ENCODE measurements around the gene CLNK. TPM values are rescaled to one million over a fixed set of nuclear protein-coding genes. Genes with fewer than 3 reads are reported as not detected.

Gene CLNK
- total RNA-seq, 1 donor from 2014 or later: not detected

DNA sequence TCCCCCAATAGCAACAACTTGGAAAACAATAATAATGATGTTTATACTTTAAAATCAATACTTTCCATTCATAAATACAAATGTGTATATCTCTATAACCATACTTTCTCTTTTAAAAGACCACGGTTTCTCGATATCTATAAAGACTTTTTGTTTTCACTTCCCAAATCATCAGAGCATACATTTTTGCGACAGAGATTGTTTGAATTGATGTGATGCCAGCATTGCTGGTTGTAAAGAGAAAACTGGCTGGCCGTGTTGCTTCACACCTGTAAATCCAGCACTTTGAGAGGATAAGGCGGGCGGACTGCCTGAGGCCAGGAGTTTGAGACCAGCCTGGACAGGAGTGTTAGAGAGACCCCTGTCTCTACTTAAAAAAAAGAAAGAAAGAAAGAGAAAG is 149.7 kb downstream of the CLNK start:
- H3K27ac ChIP-seq: no peak overlapping the region
- intact Hi-C loops (cut with DNase I): loop anchor here (5.0 to 10.0 kb wide), 2 partner anchors 80 to 368 kb away; partner anchors contain the start of gene ZNF518B
- no peak for DNase-seq (ENCODE audit: extremely low spot score in 2 of 2)
- no peaks in the 10 kb centered on the region for H3K9me3 ChIP-seq
- H3K36me3 ChIP-seq: no peaks in the 10 kb centered on the region
- no peaks in the 10 kb centered on the region for H3K27me3 ChIP-seq
- TF ChIP-seq POLR2AphosphoS5 (IDR thresholded peaks at IDR 0.05; ENCODE audit: insufficient read depth in 1 of 2, low read depth in 1 of 2) (no peak), POLR2A (IDR thresholded peaks at IDR 0.05) (no peak)
- TF ChIP-seq, protein P1, sequence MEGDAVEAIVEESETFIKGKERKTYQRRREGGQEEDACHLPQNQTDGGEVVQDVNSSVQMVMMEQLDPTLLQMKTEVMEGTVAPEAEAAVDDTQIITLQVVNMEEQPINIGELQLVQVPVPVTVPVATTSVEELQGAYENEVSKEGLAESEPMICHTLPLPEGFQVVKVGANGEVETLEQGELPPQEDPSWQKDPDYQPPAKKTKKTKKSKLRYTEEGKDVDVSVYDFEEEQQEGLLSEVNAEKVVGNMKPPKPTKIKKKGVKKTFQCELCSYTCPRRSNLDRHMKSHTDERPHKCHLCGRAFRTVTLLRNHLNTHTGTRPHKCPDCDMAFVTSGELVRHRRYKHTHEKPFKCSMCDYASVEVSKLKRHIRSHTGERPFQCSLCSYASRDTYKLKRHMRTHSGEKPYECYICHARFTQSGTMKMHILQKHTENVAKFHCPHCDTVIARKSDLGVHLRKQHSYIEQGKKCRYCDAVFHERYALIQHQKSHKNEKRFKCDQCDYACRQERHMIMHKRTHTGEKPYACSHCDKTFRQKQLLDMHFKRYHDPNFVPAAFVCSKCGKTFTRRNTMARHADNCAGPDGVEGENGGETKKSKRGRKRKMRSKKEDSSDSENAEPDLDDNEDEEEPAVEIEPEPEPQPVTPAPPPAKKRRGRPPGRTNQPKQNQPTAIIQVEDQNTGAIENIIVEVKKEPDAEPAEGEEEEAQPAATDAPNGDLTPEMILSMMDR (IDR thresholded peaks at IDR 0.05): no peak
- H3K4me1 ChIP-seq: peaks cover 10% of the 10 kb centered on the region
- no peak overlapping the region for H3K4me3 ChIP-seq

DNA sequence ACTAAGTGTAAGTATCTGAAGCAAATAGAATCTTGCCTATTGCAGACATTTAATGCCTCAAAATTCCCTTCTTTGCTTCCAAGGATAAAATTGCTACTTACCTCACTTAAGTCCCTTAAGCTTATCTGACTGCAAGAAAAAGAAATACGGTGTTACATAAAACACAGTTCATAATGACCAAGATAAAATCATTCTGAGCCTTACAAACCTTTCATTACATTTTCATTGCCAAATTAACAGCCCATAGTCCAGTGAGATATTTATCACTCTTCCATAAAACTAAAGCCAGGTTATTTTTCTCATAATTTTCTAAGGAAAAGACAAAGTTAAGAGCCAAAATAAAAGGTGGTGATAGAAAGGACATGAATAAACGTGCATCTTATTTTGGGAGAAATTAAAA is 152.4 kb downstream of the CLNK start:
- H3K36me3 ChIP-seq: no peaks in the 10 kb centered on the region
- no peak overlapping the region for H3K27ac ChIP-seq
- H3K4me1 ChIP-seq: peaks cover 24% of the 10 kb centered on the region
- intact Hi-C loops (cut with DNase I): loop anchor here (10.0 kb wide), 1 partner anchor 77 kb away; the partner anchor contains the start of gene ZNF518B
- no peaks in the 10 kb centered on the region for H3K27me3 ChIP-seq
- TF ChIP-seq POLR2A (IDR thresholded peaks at IDR 0.05): no peak
- TF ChIP-seq, protein P1 (IDR thresholded peaks at IDR 0.05): no peak
- no peak for TF ChIP-seq POLR2AphosphoS5 (IDR thresholded peaks at IDR 0.05; ENCODE audit: insufficient read depth in 1 of 2, low read depth in 1 of 2)
- H3K4me3 ChIP-seq: no peak overlapping the region
- DNase-seq (ENCODE audit: extremely low spot score in 2 of 2): no peak
- no peaks in the 10 kb centered on the region for H3K9me3 ChIP-seq

DNA sequence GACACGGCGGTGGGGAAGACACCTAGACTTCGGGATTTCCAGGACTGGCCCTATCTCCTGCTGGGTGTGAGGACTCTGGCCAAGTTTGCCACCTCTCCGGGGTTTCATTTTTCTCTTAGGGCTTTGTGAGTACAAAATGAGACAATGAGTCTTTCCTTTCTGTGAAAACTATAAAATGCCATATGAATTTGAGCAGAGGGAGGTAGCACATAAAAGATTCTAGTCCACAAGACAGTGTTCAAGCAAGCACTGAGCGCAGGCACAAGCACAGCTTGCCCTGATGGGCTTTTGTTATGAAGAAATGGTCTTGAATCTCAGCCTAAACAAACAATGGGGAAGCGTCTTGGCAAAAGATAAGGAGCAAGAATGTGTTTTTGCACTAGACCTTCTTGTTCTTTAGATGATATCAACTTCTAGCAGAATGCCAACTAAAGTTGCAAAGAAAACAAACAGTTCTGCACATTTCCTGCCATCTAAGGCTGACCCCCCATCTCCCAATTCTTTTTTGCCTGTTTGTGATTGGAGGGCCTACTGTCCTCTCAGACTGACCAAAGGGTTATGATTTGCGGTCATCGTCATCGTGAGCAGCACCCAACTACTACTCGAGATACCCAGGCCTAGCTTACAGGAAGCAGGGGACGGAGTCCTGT is 154.3 kb downstream of the CLNK start:
- intact Hi-C loops (cut with DNase I): loop anchor here (2.0 to 10.0 kb wide), 2 partner anchors 25 to 75 kb away; partner anchors contain the start of gene ZNF518B
- H3K4me1 ChIP-seq: peaks cover 25% of the 10 kb centered on the region
- DNase-seq (ENCODE audit: extremely low spot score in 2 of 2): no peak
- H3K27ac ChIP-seq: no peak overlapping the region
- H3K4me3 ChIP-seq: no peak overlapping the region
- no peaks in the 10 kb centered on the region for H3K36me3 ChIP-seq
- H3K27me3 ChIP-seq: no peaks in the 10 kb centered on the region
- no peaks in the 10 kb centered on the region for H3K9me3 ChIP-seq
- TF ChIP-seq POLR2AphosphoS5 (IDR thresholded peaks at IDR 0.05; ENCODE audit: insufficient read depth in 1 of 2, low read depth in 1 of 2) (peak in 1 of 2 donors; percentile 46), POLR2A (IDR thresholded peaks at IDR 0.05) (no peak)

DNA sequence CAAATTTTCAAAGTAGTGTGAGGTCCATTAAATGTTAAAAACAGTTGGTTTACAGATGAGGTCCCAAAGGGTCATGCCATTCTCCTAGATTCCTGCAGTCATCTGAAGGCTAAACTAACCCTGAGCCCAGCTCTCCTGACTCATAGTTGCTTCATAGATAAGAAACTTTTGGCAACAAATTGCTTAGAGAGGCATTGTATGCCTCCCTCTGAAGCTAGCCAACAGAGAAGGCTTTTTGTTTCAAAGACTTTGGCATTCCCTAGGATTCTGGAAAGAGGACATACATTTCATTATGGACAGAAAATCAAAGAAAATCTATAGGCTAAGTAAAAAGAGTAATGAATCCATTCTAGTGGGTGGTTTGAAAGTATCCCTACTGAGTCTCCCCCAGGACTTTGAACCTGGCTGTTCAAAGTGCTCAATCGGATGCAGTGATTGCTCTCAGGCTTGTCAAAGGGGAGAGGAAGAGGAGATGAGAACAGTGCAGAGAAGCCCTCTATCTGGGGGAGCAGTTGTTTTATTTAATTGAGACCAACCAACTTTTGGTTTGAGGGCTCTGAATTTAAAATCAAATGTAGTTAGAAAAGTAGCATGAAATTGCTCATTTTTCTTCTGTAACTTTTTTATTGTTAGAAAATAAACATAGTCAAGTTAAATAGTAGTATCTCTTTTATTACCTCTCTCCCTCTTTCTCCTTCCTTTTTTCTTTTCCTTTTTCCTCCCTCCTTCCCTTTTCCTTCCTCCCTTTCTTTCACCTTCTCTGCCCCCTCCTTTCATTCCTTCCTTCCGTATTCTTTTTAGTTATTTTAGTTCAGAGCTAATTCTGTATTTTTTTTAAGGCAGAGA is 155.1 kb downstream of the CLNK start:
- Histone ChIP-seq H3K9me3 (no peaks in the 10 kb centered on the region), H3K36me3 (no peaks in the 10 kb centered on the region), H3K4me3 (no peak overlapping the region), H3K27ac (no peak overlapping the region), H3K4me1 (peaks cover 27% of the 10 kb centered on the region), H3K27me3 (no peaks in the 10 kb centered on the region)
- DNase-seq (ENCODE audit: extremely low spot score in 2 of 2): no peak
- TF ChIP-seq POLR2AphosphoS5 (IDR thresholded peaks at IDR 0.05; ENCODE audit: insufficient read depth in 1 of 2, low read depth in 1 of 2): no peak
- TF ChIP-seq, protein P1 (IDR thresholded peaks at IDR 0.05): no peak
- intact Hi-C loops (cut with DNase I): loop anchor here (2.0 to 10.0 kb wide), 2 partner anchors 25 to 75 kb away; partner anchors contain the start of gene ZNF518B

DNA sequence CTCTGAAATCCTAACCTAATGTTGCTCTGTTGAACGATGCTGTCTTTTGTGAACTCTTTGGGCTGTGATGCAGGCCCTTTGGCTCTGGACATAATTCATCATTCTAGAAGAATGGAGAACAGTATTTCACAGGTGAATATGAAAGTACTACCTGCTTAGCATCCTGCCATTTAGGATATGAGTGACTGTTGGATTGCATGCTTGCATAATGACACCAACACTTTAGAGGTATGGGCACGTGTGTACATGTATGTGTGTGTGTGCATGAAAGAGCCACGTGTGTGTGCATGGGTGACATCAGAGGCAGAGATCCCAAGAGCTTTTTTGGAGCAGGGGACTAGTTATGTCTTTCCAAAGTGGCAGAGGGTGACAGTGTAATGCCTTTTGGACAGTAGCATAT is 157.1 kb downstream of the CLNK start:
- TF ChIP-seq POLR2A (IDR thresholded peaks at IDR 0.05): no peak
- TF ChIP-seq POLR2AphosphoS5 (IDR thresholded peaks at IDR 0.05; ENCODE audit: insufficient read depth in 1 of 2, low read depth in 1 of 2): no peak
- TF ChIP-seq, protein P1 (IDR thresholded peaks at IDR 0.05): no peak
- H3K27me3 ChIP-seq: no peaks in the 10 kb centered on the region
- no peak overlapping the region for H3K27ac ChIP-seq
- no peak overlapping the region for H3K4me3 ChIP-seq
- no peak for DNase-seq (ENCODE audit: extremely low spot score in 2 of 2)
- peaks cover 31% of the 10 kb centered on the region for H3K4me1 ChIP-seq
- H3K36me3 ChIP-seq: no peaks in the 10 kb centered on the region
- intact Hi-C loops (cut with DNase I): no loop called here
- no peaks in the 10 kb centered on the region for H3K9me3 ChIP-seq
